T-cell (primary cell): ENCODE results near the gene DPH2. TPM values are rescaled to one million over a fixed set of nuclear protein-coding genes. Genes with fewer than 3 reads are reported as not detected.

Experiments
- ATAC-seq, 4 experiments: fragments of 200-7000 bp in 3 of 4; fragments of 150-1000 bp in 1 of 4; cut with Tn5 transposase; replicated peaks in 1 of 4; 1 replicate in 3 of 4; 2 replicates in 1 of 4; pipeline ENCODE4 v1.10.0; 2021; ENCODE audit warnings: moderate library complexity in 3 of 4, mild to moderate bottlenecking in 2 of 4, moderate number of reproducible peaks in 1 of 4
- CTCF ChIA-PET, 2 donors: fragments of 300-600 bp; sonication (Branson Sonifier 250); formaldehyde crosslinking; loops; one replicate each; lab custom pipeline; 2022; ENCODE audit warnings: antibody characterized with exemption in 2 of 2; lab: Charles Lee
- POLR2A ChIA-PET, 2 donors: fragments of 300-600 bp; sonication (Branson Sonifier 250); formaldehyde crosslinking; loops; one replicate each; lab custom pipeline; 2022; ENCODE audit warnings: antibody characterized with exemption in 2 of 2; lab: Charles Lee
- DNase-seq, 35 experiments: peaks; one replicate each; pipeline versions ENCODE4 v3.0.0 to v3.0.0-alpha.2; 2013 to 2023
- H3K27ac ChIP-seq: one replicate; pipeline ENCODE4 v1.5.1; 2013; ENCODE audit warnings: low read length
- H3K27me3 ChIP-seq, 2 experiments: replicated peaks in 1 of 2; 1 replicate in 1 of 2; 2 replicates in 1 of 2; pipeline versions ENCODE4 v1.6.1 to v1.7.0; 2013; ENCODE audit warnings: low read length in 1 of 2, mixed read lengths in 1 of 2; ENCODE audit not compliant: control insufficient read depth in 2 of 2, insufficient read depth in 2 of 2; ENCODE audit errors: extremely low read depth in 1 of 2
- H3K36me3 ChIP-seq, 2 donors: 1 replicate in 1 of 2; 2 replicates in 1 of 2; pipeline versions ENCODE4 v1.6.1 to v1.7.0; 2013; ENCODE audit warnings: low read length in 1 of 2; ENCODE audit not compliant: control insufficient read depth in 2 of 2, insufficient read depth in 1 of 2; ENCODE audit errors: extremely low read depth in 1 of 2
- H3K4me1 ChIP-seq, 2 experiments: 1 replicate in 1 of 2; 2 replicates in 1 of 2; pipeline versions ENCODE4 v1.6.1 to v1.7.0; 2013; ENCODE audit warnings: low read length in 2 of 2, mixed read lengths in 1 of 2; ENCODE audit not compliant: insufficient read depth in 2 of 2, control insufficient read depth in 1 of 2; ENCODE audit errors: extremely low read depth in 1 of 2
- H3K4me3 ChIP-seq, 2 donors: 1 replicate in 1 of 2; 2 replicates in 1 of 2; pipeline versions ENCODE4 v1.5.1 to v1.7.0; 2013; ENCODE audit warnings: mild to moderate bottlenecking in 2 of 2, low read length in 1 of 2, moderate library complexity in 1 of 2; ENCODE audit not compliant: control insufficient read depth in 1 of 2; ENCODE audit errors: extremely low read depth in 1 of 2
- H3K9me3 ChIP-seq: 2 replicates; pipeline ENCODE4 v1.7.0; 2013
- H3K27ac Mint-ChIP-seq, 2 donors: one replicate each; pipeline ENCODE4 v1.8.0; 2020 to 2021; ENCODE audit warnings: mild to moderate bottlenecking in 2 of 2, mixed read lengths in 2 of 2
- H3K27me3 Mint-ChIP-seq, 2 donors: one replicate each; pipeline ENCODE4 v1.8.0; 2021 to 2022; ENCODE audit warnings: mixed read lengths in 2 of 2
- H3K36me3 Mint-ChIP-seq: one replicate; pipeline ENCODE4 v1.8.0; 2021; ENCODE audit warnings: mixed read lengths
- H3K4me1 Mint-ChIP-seq, 3 donors: one replicate each; pipeline ENCODE4 v1.8.0; 2020 to 2022; ENCODE audit warnings: mixed read lengths in 3 of 3, mild to moderate bottlenecking in 1 of 3
- H3K4me3 Mint-ChIP-seq, 3 donors: one replicate each; pipeline ENCODE4 v1.8.0; 2020 to 2022; ENCODE audit warnings: mild to moderate bottlenecking in 3 of 3, mixed read lengths in 3 of 3, moderate library complexity in 3 of 3
- H3K9me3 Mint-ChIP-seq, 3 donors: one replicate each; pipeline ENCODE4 v1.8.0; 2020 to 2022; ENCODE audit warnings: mixed read lengths in 3 of 3
- WGBS: methylation state at CpG from one replicate; pipeline ENCODE4 v1.1.5; 2013; ENCODE audit warnings: missing lambda C conversion rate; ENCODE audit not compliant: insufficient coverage; 5-methylcytosine and 5-hydroxymethylcytosine counted together
- total RNA-seq, 35 experiments: library from RNA in 6 of 35; stranded (reverse) in 6 of 35; fragments of 120-200 nt in 1 of 35; gene quantifications; one replicate each; pipeline versions ENCODE4 v1.2.1 to v1.2.4 and lab custom pipeline; 2013 to 2026

The DPH2 gene
- total RNA-seq, 5 donors from 2014 or later (not counting 1 experiment from before 2014, with no cell fraction given) = 22.1 to 46.6 (median 41.8) TPM

GRCh38 chr1:43976045-43976444, 6.2 kb downstream of the DPH2 start:
- Histone ChIP-seq H3K4me1 (peaks cover 13 to 56% of the 10 kb centered on the region in 2 experiments), H3K27me3 (peaks cover 0 to 24% of the 10 kb centered on the region in 2 experiments), H3K27ac (no peak overlapping the region), H3K36me3 (peaks cover 3 to 39% of the 10 kb centered on the region in 2 donors), H3K4me3 (peak overlapping the region; percentile 91 to 99), H3K9me3 (no peaks in the 10 kb centered on the region)
- CTCF ChIA-PET = interaction anchor here in 1 of 2 donors (0.6 kb wide), 1 partner anchor 71 kb away, joined by 4 read pairs; no protein-coding TSS in a partner anchor
- 100% methylated on average over 1 of the region's 4 CpGs for WGBS
- ATAC-seq = no peak
- Mint-ChIP-seq H3K9me3 (no peaks in the 10 kb centered on the region), H3K27ac (peak overlapping the region; percentile 68 to 75), H3K36me3 (peaks cover 26% of the 10 kb centered on the region), H3K4me3 (peak overlapping the region; percentile 88 to 90 (median 88)), H3K27me3 (peaks cover 0 to 5% of the 10 kb centered on the region in 2 donors), H3K4me1 (peaks cover 44 to 59% (median 53%) of the 10 kb centered on the region in 3 donors)
- POLR2A ChIA-PET = no interaction called here
- no peak for DNase-seq

GRCh38 chr1:43976890-43977289, 7.1 kb downstream of the DPH2 start:
- Histone ChIP-seq H3K27me3 (peaks cover 0 to 28% of the 10 kb centered on the region in 2 experiments), H3K4me3 (peak overlapping the region in 1 of 2 donors; percentile 10), H3K9me3 (no peaks in the 10 kb centered on the region), H3K4me1 (peaks cover 13 to 48% of the 10 kb centered on the region in 2 experiments), H3K27ac (no peak overlapping the region), H3K36me3 (peaks cover 3 to 34% of the 10 kb centered on the region in 2 donors)
- Mint-ChIP-seq H3K9me3 (no peaks in the 10 kb centered on the region), H3K4me1 (peaks cover 41 to 56% (median 51%) of the 10 kb centered on the region in 3 donors), H3K27me3 (peaks cover 0 to 5% of the 10 kb centered on the region in 2 donors), H3K36me3 (peaks cover 25% of the 10 kb centered on the region), H3K4me3 (peak overlapping the region; percentile 88 to 90 (median 88)), H3K27ac (no peak overlapping the region)
- ChIA-PET CTCF (interaction anchor here (0.6 to 0.9 kb wide), 2 partner anchors 60 to 62 kb away, joined by 3 to 4 read pairs; no protein-coding TSS in a partner anchor), POLR2A (no interaction called here)
- 96% methylated on average over 8 of the region's 8 CpGs for WGBS
- DNase-seq = no peak
- no peak for ATAC-seq

GRCh38 chr1:43977376-43978263, 7.8 kb downstream of the DPH2 start:
- no peak overlapping the region for H3K4me3 ChIP-seq
- Mint-ChIP-seq H3K9me3 (no peaks in the 10 kb centered on the region), H3K36me3 (peaks cover 20% of the 10 kb centered on the region), H3K27me3 (peaks cover 0 to 5% of the 10 kb centered on the region in 2 donors), H3K4me1 (peaks cover 41 to 56% (median 51%) of the 10 kb centered on the region in 3 donors), H3K27ac (peak overlapping the region in 1 of 2 donors; percentile 12), H3K4me3 (peak overlapping the region; percentile 37 to 90 (median 88))
- 99% methylated on average over 4 of the region's 9 CpGs for WGBS
- H3K9me3 ChIP-seq = no peaks in the 10 kb centered on the region
- H3K27ac ChIP-seq = no peak overlapping the region
- H3K27me3 ChIP-seq = peaks cover 0 to 28% of the 10 kb centered on the region in 2 experiments
- peaks cover 3 to 27% of the 10 kb centered on the region in 2 donors for H3K36me3 ChIP-seq
- no peak for ATAC-seq
- peaks cover 13 to 48% of the 10 kb centered on the region in 2 experiments for H3K4me1 ChIP-seq
- POLR2A ChIA-PET = no interaction called here
- CTCF ChIA-PET = interaction anchor here (0.6 to 0.9 kb wide), 2 partner anchors 59 to 62 kb away, joined by 3 to 4 read pairs; no protein-coding TSS in a partner anchor
- DNase-seq = no peak

- Histone ChIP-seq H3K27ac (no peak overlapping the region), H3K36me3 (peaks cover 3 to 25% of the 10 kb centered on the region in 2 donors), H3K4me1 (peaks cover 13 to 48% of the 10 kb centered on the region in 2 experiments), H3K4me3 (no peak overlapping the region), H3K27me3 (peaks cover 0 to 28% of the 10 kb centered on the region in 2 experiments), H3K9me3 (no peaks in the 10 kb centered on the region)
- 85% methylated on average over 2 of the region's 5 CpGs for WGBS
- peaks cover 0 to 5% of the 10 kb centered on the region in 2 donors for H3K27me3 Mint-ChIP-seq
- peaks cover 39 to 54% (median 51%) of the 10 kb centered on the region in 3 donors for H3K4me1 Mint-ChIP-seq
- H3K27ac Mint-ChIP-seq = no peak overlapping the region
- DNase-seq (no peak), ATAC-seq (no peak)
- no peaks in the 10 kb centered on the region for H3K9me3 Mint-ChIP-seq
- POLR2A ChIA-PET = no interaction called here
- H3K36me3 Mint-ChIP-seq = peaks cover 20% of the 10 kb centered on the region
- CTCF ChIA-PET = no interaction called here
- H3K4me3 Mint-ChIP-seq = peak overlapping the region; percentile 73 to 88 (median 76)
Observed at GRCh38 chr1:43978264-43978550, 8.4 kb downstream of the DPH2 start.

GRCh38 chr1:43978551-43979260, 8.9 kb downstream of the DPH2 start, which contains the start of gene B4GALT2:
B4GALT2 (plus strand) TSS chr1:43979210; CDS start chr1:43981161, 1,951 bp downstream.
- 9% methylated on average over 43 of the region's 54 CpGs for WGBS
- H3K4me3 Mint-ChIP-seq = peak within 1 kb of the TSS; percentile 76 to 90 (median 88)
- H3K9me3 ChIP-seq = no peaks in the 10 kb centered on the region
- ATAC-seq (no peak), DNase-seq (peak in 9 of 35 experiments; percentile 12 to 50 (median 21))
- peaks cover 0 to 5% of the 10 kb centered on the region in 2 donors for H3K27me3 Mint-ChIP-seq
- peaks cover 34 to 49% (median 49%) of the 10 kb centered on the region in 3 donors for H3K4me1 Mint-ChIP-seq
- POLR2A ChIA-PET = no interaction called here
- peaks cover 12 to 46% of the 10 kb centered on the region in 2 experiments for H3K4me1 ChIP-seq
- H3K9me3 Mint-ChIP-seq = no peaks in the 10 kb centered on the region
- peak within 1 kb of the TSS; percentile 40 to 49 for H3K27ac Mint-ChIP-seq
- peaks cover 20% of the 10 kb centered on the region for H3K36me3 Mint-ChIP-seq
- CTCF ChIA-PET = no interaction called here
- no peak within 1 kb of the TSS for H3K27ac ChIP-seq
- H3K36me3 ChIP-seq = peaks cover 3 to 25% of the 10 kb centered on the region in 2 donors
- peak within 1 kb of the TSS; percentile 40 to 60 for H3K4me3 ChIP-seq
- H3K27me3 ChIP-seq = peaks cover 0 to 28% of the 10 kb centered on the region in 2 experiments

GRCh38 chr1:43979261-43979527, 9.4 kb downstream of the DPH2 start:
- peak overlapping the region in 1 of 3 donors; percentile 79 for H3K4me3 Mint-ChIP-seq
- H3K36me3 Mint-ChIP-seq = peaks cover 20% of the 10 kb centered on the region
- no peak overlapping the region for H3K27ac Mint-ChIP-seq
- H3K4me1 ChIP-seq = peaks cover 10 to 41% of the 10 kb centered on the region in 2 experiments
- CTCF ChIA-PET = no interaction called here
- no peaks in the 10 kb centered on the region for H3K9me3 Mint-ChIP-seq
- peaks cover 0 to 5% of the 10 kb centered on the region in 2 donors for H3K27me3 Mint-ChIP-seq
- no peak for ATAC-seq
- H3K27ac ChIP-seq = no peak overlapping the region
- under 1% methylated on average over 45 of the region's 45 CpGs for WGBS
- H3K4me1 Mint-ChIP-seq = peaks cover 29 to 44% (median 44%) of the 10 kb centered on the region in 3 donors
- peaks cover 0 to 28% of the 10 kb centered on the region in 2 experiments for H3K27me3 ChIP-seq
- POLR2A ChIA-PET = no interaction called here
- H3K9me3 ChIP-seq = no peaks in the 10 kb centered on the region
- no peak for DNase-seq
- H3K36me3 ChIP-seq = peaks cover 3 to 25% of the 10 kb centered on the region in 2 donors
- H3K4me3 ChIP-seq = peak overlapping the region in 1 of 2 donors; percentile 24
